Psoas muscle (tissue), 8 donors: ENCODE results near the gene ARID4B. TPM values are rescaled to one million over a fixed set of nuclear protein-coding genes. Genes with fewer than 3 reads are reported as not detected.
A peak's percentile ranks its signal among the peaks of the same experiment; 100 is the strongest.

Experiments used
- ATAC-seq, 4 donors: fragments of 200-7000 bp; cut with Tn5 transposase; one replicate each; pipeline ENCODE4 v1.9.1; 2020; ENCODE audit warnings: moderate library complexity in 3 of 4, mild to moderate bottlenecking in 2 of 4
- DNase-seq, 2 donors: peaks; one replicate each; pipeline ENCODE4 v3.0.0-alpha.2; 2020
- H3K27ac ChIP-seq: fragments of 200-600 bp; one replicate; pipeline ENCODE4 v1.8.0; 2022
- H3K27me3 ChIP-seq, 3 donors: fragments of 200-600 bp in 1 of 3; one replicate each; pipeline versions ENCODE4 v1.6.1 to v1.8.0; 2013 to 2022; ENCODE audit warnings: low read length in 2 of 3, mild to moderate bottlenecking in 2 of 3, moderate library complexity in 1 of 3; ENCODE audit not compliant: insufficient read depth in 3 of 3
- H3K36me3 ChIP-seq, 2 donors: fragments of 200-600 bp in 1 of 2; one replicate each; pipeline versions ENCODE4 v1.6.1 to v1.8.0; 2013 to 2022; ENCODE audit warnings: low read depth in 1 of 2, mild to moderate bottlenecking in 1 of 2, moderate library complexity in 1 of 2; ENCODE audit not compliant: insufficient read depth in 1 of 2
- H3K4me1 ChIP-seq: fragments of 200-600 bp; one replicate; pipeline ENCODE4 v1.8.0; 2022
- H3K4me3 ChIP-seq: fragments of 200-600 bp; one replicate; pipeline ENCODE4 v1.8.0; 2022; ENCODE audit warnings: mild to moderate bottlenecking
- H3K9me3 ChIP-seq: fragments of 200-600 bp; one replicate; pipeline ENCODE4 v1.8.0; 2022
- WGBS, 3 donors: extraction: QIAGEN DNeasy Blood & Tissue Kit; methylation state at CpG; one replicate each; pipeline versions ENCODE4 v1.1.6 to v1.1.7; 2013; 5-methylcytosine and 5-hydroxymethylcytosine counted together
- intact Hi-C, 2 donors: fragments of 100-400 bp; cut with DNase I; formaldehyde crosslinking; loops; one replicate each; pipeline versions ENCODE4 v1.11.0 to v1.14.2; 2022
- polyA plus RNA-seq, 3 donors: library from polyadenylated mRNA; stranded (reverse); fragments of 200-250 nt; gene quantifications; one replicate each; pipeline ENCODE4 v1.2.3, GENCODE V29; 2013
- total RNA-seq, 4 donors: library from RNA; stranded (reverse); fragmentation: NEBNext Ultra II Directional in 2 of 4; extraction: Animal tissue kit (Norgen Biotek cat#: 25700) in 2 of 4; gene quantifications; one replicate each; pipeline versions ENCODE4 v1.2.1 to v1.2.4, GENCODE V29; 2021 to 2023
- TF ChIP-seq, protein P1 (sequence below): fragments of 200-600 bp; IDR thresholded peaks from one replicate; pipeline ENCODE4 v1.8.0; 2022; ENCODE audit warnings: antibody characterized with exemption
- donor health status: healthy with polysubstance abuse.
- donor health status: DM: no; HTN: no; CAD: no; lungs with moderate emphysema.
- donor health status: Bipolar disorder and iron deficiency.
- donor health status: healthy.
- donor health status: DM: yes; HTN: yes; CAD: no.
- donor health status: DM: no; HTN: no; CAD: no.
- donor health status: DM: no; HTN: no; CAD: no.
- donor health status: DM: yes; HTN: yes; CAD: no.

The ARID4B gene
- total and polyA plus RNA-seq, 7 donors: 2.9 to 16.0 (median 13.7) TPM

- DNase-seq (no peak), ATAC-seq (no peak)
- peaks cover 35% of the 10 kb centered on the region for H3K4me1 ChIP-seq
- TF ChIP-seq, protein P1, sequence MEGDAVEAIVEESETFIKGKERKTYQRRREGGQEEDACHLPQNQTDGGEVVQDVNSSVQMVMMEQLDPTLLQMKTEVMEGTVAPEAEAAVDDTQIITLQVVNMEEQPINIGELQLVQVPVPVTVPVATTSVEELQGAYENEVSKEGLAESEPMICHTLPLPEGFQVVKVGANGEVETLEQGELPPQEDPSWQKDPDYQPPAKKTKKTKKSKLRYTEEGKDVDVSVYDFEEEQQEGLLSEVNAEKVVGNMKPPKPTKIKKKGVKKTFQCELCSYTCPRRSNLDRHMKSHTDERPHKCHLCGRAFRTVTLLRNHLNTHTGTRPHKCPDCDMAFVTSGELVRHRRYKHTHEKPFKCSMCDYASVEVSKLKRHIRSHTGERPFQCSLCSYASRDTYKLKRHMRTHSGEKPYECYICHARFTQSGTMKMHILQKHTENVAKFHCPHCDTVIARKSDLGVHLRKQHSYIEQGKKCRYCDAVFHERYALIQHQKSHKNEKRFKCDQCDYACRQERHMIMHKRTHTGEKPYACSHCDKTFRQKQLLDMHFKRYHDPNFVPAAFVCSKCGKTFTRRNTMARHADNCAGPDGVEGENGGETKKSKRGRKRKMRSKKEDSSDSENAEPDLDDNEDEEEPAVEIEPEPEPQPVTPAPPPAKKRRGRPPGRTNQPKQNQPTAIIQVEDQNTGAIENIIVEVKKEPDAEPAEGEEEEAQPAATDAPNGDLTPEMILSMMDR: no peak
- H3K9me3 ChIP-seq: no peaks in the 10 kb centered on the region
- WGBS, 3 donors: 34 to 49% (median 45%) methylated on average over 1 of the region's 1 CpG
- no peaks in the 10 kb centered on the region for H3K36me3 ChIP-seq
- H3K27ac ChIP-seq: no peak overlapping the region
- no peaks in the 10 kb centered on the region for H3K27me3 ChIP-seq
- H3K4me3 ChIP-seq: no peak overlapping the region
- intact Hi-C loops: no loop called here
These were observed 61.7 kb downstream of the ARID4B start for GRCh38 chr1:235266325-235266724.

- no peaks in the 10 kb centered on the region for H3K36me3 ChIP-seq
- ATAC-seq (no peak), DNase-seq (no peak)
- H3K4me1 ChIP-seq: peaks cover 35% of the 10 kb centered on the region
- H3K4me3 ChIP-seq: no peak overlapping the region
- H3K27ac ChIP-seq: no peak overlapping the region
- H3K27me3 ChIP-seq: no peaks in the 10 kb centered on the region
- TF ChIP-seq, protein P1: no peak
- no peaks in the 10 kb centered on the region for H3K9me3 ChIP-seq
- intact Hi-C loops: no loop called here
- 55 to 66% (median 57%) methylated on average over 3 of the region's 3 CpGs for WGBS, 3 donors
These were observed 62.1 kb downstream of the ARID4B start for GRCh38 chr1:235265900-235266299.

- Histone ChIP-seq H3K27me3 (no peaks in the 10 kb centered on the region), H3K27ac (no peak overlapping the region), H3K4me3 (no peak overlapping the region), H3K36me3 (peaks cover 0 to 8% of the 10 kb centered on the region in 2 donors), H3K9me3 (no peaks in the 10 kb centered on the region), H3K4me1 (peaks cover 25% of the 10 kb centered on the region)
- TF ChIP-seq, protein P1: no peak
- DNase-seq (no peak), ATAC-seq (peak in 2 of 4 donors; percentile 54 to 62)
- intact Hi-C loops: no loop called here
These were observed 63.7 kb downstream of the ARID4B start for GRCh38 chr1:235264327-235264726.

- TF ChIP-seq, protein P1: no peak
- peaks cover 0 to 10% of the 10 kb centered on the region in 2 donors for H3K36me3 ChIP-seq
- H3K9me3 ChIP-seq: no peaks in the 10 kb centered on the region
- no peaks in the 10 kb centered on the region for H3K27me3 ChIP-seq
- WGBS, 3 donors: 95 to 100% (median 96%) methylated on average over 3 of the region's 3 CpGs
- ATAC-seq: no peak
- DNase-seq: no peak
- H3K4me3 ChIP-seq: no peak overlapping the region
- peaks cover 21% of the 10 kb centered on the region for H3K4me1 ChIP-seq
- intact Hi-C loops: no loop called here
- no peak overlapping the region for H3K27ac ChIP-seq
These were observed 65.4 kb downstream of the ARID4B start for GRCh38 chr1:235262539-235262938.

GRCh38 chr1:235261243-235261642, 66.7 kb downstream of the ARID4B start:
- Histone ChIP-seq H3K4me1 (peaks cover 16% of the 10 kb centered on the region), H3K36me3 (peaks cover 0 to 10% of the 10 kb centered on the region in 2 donors), H3K27me3 (no peaks in the 10 kb centered on the region), H3K27ac (no peak overlapping the region), H3K4me3 (no peak overlapping the region), H3K9me3 (no peaks in the 10 kb centered on the region)
- ATAC-seq (no peak), DNase-seq (no peak)
- TF ChIP-seq, protein P1: no peak
- 84 to 90% (median 88%) methylated on average over 4 of the region's 4 CpGs for WGBS, 3 donors
- intact Hi-C loops: no loop called here
